ENCODE results near the gene KLC1.

KLC1 gene

DNA sequence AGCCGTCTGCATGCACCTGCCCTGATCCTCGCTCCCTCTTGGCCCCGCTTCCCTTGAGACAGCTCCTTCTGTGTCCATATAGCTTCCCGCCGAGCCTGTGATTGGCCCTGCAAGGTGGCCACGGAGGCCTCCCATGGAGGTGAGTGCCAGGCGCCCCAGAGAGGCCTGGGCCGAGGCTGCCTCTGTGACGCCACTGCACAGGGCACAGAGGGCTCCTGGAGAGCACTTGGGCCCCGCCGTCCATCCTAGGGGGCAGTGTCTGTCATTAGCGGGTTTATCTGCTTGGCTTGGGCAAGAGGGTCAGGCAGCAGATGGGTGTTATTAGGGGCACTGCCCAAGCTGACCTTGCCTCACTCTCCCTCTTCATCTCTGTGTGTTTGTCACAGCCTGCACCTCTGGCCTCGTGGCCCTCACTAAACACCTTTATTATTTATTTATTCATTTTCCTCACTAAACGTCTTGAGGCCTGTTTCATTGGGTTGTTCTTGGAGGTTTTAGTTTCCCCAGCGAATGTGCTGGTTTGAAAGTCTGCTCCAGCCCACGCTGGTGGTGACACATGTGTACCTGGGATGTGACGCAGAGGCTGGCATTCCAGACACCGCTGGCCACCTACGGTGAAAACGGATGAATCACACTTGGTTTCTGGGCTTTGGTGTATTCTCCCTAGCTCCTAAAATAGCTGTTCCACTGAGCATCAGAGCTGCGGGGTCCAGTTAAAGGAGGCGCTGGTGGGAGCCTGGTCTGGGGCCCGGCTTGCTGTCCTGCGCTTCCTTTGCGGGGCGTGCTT, 92.5 kb downstream of the KLC1 start:
- no peak for DNase-seq (ENCODE audit: low read depth)

DNA sequence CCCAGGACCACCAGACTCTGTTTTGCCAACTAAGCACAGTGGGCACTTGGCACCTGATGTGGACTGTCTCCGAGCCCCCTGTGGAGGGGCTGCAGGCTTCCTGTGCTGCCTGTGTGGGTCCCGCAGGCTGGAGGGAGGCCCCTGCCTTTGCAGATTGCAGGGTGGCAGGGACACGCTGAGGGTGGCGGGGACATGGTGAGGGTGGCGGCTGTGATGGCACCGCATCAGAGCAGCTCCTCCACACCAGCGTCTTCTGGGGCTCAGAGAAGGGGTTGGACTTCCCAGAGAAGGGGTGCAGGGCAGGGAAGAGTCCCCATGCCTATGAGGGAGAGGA, 94.7 kb downstream of the KLC1 start:
- no peak for DNase-seq (ENCODE audit: low read depth)

DNA sequence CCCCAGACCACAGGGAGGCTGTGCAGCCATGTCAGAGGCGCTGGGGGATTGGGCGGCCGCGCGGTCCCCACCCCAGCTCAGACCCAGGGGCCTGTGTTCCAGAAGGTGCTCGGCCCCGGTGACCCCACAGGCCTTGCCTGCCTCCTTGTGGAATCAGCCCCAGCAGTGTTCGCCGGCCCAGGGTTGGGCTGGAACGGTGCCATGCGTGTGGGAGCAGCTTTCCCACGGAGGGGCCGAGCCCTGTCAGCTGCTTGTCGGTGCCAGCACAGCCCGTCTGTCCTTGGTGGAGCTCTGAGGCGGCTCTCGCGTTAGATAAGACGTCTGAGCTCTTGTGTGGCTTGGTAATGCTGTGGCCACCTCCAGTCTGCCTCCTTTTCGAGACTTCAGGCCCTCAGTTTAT, 95.1 kb downstream of the KLC1 start:
- no peak for DNase-seq (ENCODE audit: low read depth)

DNA sequence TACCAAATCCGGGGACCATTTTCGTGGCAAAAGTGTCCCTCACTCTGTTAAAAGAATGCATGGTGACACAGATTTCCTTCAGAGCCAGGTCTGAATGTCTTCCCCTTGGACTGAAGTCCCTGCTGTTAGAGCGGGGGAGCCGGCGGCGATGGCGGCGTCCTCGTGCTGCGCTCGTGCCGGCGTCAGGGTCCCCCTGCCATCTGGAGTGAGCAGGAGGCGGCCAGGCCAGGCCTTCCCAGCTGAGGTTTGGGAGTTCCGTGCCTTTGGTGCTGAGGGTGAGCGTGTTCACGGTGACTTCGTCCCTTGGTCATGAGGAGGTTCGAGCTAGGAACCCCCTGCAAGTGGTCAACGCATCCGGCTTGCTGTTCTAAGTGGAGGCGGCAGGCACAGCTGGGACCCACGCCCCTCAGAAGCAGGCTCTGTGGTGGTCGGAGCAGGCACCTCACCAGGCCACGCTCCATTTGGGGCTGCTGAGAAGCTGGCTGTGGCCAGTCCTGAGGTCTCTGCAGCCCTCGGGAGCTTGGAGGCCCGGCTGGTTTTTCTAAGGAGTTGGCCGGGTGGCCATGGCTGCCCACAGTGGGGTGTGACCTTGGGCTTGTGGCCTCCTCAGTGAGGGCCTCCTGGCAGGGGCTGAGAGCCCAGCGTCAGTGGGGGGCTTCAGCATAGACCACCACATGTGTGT, 96.1 kb downstream of the KLC1 start:
- no peak for DNase-seq (ENCODE audit: low read depth)

DNA sequence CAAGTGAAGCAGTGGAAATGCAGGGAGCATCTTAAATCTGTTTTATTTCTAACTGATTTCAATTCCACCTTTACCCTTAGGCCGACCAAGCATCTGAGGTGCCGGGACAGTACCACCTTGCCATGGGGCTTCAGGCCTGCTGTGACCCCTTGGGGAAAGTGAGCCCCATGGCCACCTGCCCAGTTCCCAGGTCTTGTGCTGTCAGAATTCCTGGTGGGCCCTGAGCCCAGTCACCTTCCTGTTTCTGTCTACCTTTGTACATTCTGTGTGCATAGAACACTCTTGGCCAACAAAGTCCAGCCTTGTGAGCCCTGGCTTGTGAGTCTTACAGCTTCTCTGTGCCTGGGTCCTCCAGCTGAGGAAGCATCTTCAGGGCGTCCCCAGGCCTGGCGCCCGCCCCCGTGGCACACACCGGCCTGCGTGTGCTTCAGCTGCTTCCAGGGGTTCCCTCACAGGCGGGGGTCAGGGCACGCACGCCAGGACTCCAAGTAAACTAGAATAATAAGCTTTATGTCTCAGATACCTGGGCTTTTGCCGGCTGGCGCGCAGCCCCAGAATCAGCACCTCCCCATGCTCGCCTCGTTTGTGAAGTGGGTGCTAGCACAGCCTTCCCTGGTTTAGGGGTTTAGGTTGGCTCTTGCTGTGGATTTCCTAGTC, 96.9 kb downstream of the KLC1 start:
- DNase-seq (ENCODE audit: low read depth), result no peak

DNA sequence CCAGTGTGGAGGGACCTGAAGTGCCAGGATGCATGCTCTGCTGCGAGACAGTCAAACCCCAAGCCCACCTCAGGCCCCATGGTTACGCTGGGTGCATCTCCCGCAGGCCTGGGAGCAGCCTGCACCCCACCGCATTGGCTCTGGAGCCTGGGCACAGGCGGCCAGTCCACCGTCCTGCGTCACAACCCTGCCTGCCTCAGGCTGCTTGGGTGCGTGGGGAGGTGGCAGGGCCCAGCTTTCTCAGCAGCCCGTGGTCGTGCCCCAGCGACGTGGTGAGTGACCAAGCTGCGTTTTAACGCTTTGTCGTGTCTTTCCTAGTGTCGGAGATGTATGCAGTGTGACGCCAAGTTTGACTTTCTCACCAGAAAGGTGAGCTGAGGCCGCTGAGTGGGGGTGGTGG, 97.5 kb downstream of the KLC1 start:
- DNase-seq (ENCODE audit: low read depth), result no peak

DNA sequence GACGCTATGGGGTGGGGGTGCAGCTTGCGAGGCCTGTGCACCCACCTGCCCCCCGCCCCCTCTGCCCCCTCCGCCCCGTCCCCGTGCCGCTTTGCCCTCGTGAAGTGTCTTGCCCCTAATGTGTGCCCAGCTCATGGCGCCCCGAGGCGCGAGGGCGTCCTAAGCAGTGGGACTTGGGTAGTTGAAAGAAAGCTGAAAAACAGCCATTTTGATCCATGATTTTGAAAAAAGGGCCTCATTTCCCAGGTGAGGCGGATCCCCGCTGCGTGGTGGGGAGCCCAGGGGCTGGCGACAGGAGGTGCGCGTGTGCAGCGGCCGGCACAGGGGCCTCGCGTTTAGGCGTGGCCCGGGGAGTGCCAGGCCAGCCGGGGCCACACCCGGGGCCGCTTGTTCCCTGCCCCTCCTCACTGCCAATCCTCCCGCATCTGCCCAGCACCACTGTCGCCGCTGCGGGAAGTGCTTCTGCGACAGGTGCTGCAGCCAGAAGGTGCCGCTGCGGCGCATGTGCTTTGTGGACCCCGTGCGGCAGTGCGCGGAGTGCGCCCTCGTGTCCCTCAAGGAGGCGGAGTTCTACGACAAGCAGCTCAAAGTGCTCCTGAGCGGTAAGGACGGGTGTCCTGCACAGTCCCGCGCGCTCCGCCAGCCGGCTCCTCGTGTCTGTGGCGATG, 98.4 kb downstream of the KLC1 start:
- DNase-seq (ENCODE audit: low read depth), result no peak

DNA sequence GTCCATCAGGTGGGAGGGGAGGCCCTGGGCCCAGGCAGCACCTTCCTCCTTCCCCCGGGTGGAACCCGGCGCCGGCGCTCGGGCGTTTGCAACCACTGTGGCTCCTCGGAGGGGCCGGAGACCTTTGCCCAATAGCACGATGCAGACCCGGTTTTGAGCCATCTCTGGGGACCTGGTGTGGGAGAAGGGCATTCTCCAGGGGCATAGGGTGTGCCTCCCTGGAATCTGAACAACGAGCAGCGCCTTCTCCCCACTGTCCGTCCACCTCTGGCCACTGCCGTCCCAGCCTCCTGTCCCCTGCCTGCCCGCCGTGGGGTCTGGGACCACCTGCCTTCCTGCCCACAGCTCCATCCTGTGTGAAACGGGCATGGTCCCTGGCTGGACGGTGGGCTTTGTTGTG, 99.1 kb downstream of the KLC1 start:
- DNase-seq (ENCODE audit: low read depth), result no peak

DNA sequence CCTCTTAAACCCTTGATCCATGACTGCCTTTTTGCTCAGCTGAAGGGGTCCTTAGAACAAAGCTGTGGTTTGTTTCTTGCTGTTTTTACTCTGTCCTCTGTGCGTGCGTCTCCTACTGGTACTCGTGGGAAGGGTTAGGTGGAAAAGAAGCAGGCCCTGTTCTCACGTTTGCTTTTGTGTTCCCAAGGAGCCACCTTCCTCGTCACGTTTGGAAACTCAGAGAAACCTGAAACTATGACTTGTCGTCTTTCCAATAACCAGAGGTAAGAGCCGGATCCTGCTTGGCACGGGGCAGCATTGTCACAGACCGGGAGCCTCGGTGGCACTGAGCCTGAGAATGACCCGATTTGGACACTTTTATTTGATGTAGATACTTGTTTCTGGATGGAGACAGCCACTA, 99.7 kb downstream of the KLC1 start:
- no peak for DNase-seq (ENCODE audit: low read depth)

DNA sequence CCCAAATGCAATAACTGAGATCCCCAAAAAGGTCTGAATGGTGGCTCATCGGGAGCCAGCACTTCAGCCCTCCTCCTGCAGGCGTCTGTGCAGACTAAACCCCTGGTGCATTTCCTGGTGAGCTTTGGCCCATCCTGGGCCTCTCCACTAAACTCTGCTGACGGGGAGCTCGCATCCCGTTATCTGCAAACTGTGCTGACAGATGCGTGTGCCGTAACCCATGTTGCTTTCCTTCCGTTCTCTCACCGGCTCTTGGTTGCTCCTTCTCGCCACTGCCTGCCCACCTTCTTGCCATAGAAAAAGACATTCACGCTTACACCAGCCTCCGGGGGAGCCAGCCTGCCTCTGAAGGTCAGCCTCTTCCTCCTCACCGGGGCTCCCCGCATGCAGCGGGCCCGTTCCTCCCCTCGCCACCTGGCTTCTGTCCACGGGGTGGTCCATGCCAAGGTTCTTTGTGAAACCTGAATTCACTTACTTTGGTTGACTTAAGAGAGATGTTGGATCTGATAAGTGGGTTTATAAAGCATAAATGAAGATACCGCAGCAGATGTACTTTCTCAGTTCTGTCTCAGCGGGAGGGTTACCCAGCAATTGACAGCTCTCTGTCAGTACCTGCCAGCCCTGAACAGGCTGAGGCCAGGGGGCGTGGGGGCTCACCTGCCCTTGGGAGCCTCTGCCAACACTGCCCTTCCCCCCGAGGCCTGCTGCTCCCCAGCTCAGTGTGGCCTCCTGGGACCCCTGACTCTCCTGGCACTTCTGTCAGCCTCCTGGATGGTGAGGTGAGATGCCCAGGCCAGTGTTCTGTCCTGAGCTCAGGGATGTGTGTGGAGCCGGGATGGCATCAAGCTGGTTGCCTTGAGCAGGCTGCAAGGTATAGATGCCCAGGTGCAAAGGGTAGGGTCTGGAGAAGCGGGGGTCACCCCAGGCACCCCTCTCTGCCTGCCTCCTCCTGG, 100.8 kb downstream of the KLC1 start:
- no peak for DNase-seq (ENCODE audit: low read depth)

DNA sequence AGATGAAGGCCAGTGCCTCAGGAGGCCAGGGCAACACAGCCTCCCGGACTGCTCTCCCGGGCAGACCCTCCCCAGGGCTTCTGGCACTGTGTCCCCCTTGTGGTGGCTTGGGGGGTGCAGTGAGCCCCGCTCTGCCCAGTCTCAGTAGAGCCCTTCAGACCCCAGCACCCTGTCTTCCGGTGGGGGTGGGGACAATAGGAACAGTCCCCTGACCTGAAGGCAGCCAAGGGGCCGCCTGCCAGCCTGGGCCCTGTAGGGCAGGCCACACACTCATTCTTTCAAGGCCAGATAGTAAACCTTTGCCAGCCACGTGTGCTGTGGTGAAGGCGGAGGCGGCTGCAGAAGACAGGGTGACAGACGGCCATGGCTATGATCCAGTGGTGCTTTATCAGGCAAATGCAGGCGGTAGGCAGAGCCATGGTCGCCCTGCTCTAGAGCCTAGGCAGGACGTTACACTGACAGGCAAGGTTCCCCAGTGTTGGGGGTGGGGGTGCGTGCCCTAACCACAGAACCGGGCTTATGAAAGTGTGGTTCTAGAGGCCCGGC, 101.6 kb downstream of the KLC1 start:
- DNase-seq (ENCODE audit: low read depth), result no peak

DNA sequence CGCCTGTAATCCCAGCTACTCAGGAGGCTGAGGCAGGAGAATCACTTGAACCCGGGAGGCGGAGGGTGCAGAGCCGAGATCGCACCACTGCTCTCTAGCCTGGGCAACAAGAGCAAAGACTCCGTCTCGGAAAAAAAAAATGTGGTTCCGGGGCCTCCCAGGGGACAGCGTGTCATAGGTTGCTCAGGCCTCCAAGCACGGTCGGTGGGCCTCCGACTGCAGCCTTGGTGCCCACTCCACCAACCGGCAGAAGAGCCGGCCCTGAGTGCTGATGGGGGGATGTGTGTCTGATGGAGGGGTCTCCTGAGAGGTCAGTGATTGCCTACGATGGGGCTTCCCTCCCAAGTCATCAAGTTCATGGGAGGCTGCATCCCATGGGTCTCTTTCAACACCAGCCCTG, 102.5 kb downstream of the KLC1 start:
- no peak for DNase-seq (ENCODE audit: low read depth)

DNA sequence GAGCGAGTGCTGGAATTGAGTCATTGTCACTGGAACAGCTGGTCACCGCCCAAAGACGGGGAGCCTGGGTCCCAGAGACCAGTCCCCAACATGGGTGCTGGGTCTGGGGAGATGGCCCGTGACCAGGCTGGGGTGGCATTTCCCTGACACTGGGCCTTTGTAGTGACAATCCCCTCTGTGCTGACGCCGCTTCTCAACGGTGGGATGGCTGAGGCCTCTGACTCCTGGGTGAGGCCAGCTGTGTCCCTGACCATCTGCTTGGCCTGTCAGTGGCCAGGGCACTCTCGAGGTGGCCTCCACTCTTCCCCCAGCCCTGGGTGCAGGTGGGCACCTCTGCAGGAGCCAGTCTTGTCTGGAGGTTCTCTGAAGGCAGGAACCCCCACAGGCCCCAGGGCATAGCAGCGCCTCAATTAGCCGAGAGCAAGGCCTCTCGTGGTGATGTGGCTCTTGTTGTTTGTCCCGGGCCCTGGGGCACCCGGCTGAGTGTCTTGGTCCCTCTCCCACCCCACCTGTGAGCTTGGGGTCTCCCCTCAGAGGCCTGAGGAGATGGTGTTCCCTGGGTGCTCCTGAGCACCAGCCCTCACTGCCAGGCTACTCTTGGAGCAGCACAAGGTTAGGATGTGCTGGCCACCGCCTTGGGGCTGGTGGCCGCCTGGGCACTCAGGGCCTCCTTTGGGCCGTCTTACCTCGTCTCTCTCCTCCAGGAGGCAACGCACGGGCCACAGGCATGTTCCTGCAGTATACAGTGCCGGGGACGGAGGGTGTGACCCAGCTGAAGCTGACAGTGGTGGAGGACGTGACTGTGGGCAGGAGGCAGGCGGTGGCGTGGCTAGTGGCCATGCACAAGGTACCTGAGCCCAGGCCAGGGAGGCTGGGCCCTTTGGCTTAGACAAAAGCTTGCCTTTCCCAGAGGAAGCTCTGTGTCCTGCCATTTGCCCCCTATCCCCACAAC, 103.2 kb downstream of the KLC1 start:
- no peak for DNase-seq (ENCODE audit: low read depth)

DNA sequence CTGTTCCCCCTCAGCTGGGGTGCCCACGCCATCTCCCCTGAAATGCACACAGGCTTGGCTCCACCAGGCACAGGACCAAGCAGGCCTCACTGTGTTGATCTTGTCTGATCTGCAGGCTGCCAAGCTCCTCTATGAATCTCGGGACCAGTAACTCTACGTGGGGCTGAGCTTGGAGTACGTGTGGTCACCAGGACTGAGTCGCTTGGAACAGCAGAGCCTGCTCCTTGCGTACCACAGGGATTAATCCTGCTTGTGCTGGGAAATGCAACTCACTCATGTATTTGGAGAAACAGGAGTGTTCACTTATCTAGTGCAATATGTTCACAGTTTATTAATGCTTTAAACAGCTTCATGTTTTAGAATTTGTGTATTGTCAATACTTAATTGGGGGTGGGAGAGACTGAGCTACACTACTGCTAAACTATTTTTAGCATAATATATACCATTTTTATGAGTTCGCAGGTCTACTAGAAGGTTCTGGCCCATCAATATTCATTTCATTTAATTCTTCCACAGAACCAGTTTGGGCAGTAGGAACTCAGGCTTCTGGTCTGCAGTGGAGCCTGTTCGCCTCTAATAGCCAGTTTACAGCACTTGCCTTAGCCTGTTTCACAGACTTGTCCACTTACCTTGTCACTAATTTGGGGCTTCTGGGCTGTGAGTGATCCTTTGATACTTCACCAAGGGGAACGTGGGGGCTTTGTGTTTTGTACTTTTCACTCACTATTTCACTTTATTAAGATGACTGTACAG, 104.0 kb downstream of the KLC1 start:
- no peak for DNase-seq (ENCODE audit: low read depth)

DNA sequence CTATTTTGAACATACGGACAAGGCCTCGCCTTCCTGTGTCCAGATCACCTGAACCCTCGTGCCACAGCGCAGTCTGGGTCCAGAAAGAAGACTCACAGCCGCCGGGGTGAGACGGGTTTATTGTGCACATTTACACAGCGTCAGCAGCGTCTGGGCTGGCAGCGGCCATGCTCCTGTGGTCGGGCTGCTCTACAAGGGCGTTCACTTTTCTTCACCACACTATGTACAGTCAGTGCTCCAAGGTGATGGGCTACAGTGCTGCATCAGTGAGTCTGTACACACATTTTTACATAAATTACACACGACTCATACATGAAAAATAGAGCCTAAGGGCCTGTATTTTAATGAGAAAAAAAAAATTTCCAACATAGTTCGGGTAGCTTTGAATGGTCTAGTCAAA, 104.6 kb downstream of the KLC1 start:
- DNase-seq (ENCODE audit: low read depth), result no peak

DNA sequence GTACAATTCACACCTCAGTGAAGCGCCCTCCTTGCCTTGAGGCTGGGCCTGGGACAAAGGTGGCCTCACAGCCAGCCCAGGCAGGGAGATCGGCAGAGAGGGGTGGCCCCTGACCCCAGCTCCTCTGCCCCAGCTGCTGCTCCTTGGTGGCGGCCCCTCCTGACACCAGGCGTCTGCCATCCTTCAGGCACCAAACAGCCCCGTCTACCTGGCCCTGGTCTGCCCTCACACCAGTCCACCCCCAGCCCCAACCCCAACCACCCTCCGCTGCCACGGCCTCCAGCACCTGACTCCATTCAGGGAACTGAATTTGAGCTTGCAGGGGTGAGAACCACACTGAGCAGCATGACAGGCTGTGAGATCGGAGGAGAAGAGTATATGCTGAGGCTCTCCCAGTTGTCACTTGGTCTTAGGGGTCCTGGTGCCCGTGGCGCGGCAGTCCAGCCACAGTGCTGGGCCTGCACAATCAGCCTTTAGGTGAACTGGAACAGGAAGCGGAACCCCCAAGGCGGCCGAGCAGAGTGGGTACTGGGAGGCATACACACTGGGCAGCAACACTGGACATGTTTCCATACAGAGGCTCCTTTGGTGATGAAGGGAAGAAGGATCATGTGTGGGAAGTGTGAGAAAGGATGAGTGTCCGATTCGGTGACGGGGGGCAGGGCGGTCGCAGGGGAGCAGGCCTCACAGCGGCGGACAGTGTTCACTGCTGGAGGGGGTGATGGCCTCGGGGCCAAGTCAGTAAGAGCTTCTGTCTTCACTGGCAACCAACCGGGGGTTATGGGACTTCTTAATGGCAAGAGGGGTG, 105.3 kb downstream of the KLC1 start:
- no peak for DNase-seq (ENCODE audit: low read depth)

DNA sequence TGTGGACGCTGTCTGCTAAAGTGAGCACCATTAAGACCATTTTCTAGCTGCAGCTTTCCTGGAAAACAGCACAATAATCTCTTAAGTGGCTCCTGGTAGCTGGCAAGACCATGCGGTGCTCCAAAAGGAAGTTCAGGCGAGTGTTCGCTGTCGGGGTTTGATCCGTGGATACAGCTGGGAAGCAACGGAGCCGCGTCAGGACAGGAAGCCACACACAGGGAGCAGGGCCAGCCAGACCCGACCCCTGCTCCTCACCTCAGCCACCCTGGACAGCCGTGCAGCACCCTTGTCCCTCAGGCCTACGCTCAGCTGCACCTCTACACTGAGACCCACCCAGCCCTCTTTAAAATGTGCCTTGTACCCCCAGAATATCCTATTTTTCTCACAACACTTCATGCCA, 106.0 kb downstream of the KLC1 start:
- no peak for DNase-seq (ENCODE audit: low read depth)

DNA sequence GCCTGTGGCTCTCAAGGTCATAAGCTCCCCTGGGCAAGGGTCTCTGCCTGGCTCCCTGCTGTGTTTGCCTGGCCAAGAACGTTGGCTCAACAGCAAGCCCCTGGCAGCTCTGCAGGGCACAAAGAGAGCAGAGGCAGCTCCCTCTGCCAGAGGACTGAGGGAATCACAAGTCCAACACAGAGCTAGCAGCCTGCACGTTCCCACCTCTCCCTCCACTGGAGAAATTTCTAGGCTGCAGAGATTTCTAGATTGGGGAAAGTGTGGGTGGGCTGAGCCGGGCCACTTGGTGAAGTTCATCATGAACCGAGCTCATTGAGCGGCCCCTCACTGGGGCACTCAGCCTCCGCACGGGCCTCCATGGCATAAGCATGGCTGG, 106.4 kb downstream of the KLC1 start:
- DNase-seq (ENCODE audit: low read depth), result no peak
